Transverse colon (tissue), 4 donors: ENCODE results near the gene SLC40A1. TPM values are rescaled to one million over a fixed set of nuclear protein-coding genes. Genes with fewer than 3 reads are reported as not detected.

Experiments
- DNase-seq: peaks from one replicate; pipeline ENCODE4 v3.0.0-alpha.2; 2019
- H3K27ac ChIP-seq, 4 donors: fragments of 200-600 bp; sonication (generic); 2 replicates each; pipeline ENCODE4 v1.5.1; 2016 to 2018; ENCODE audit warnings: inconsistent platforms in 4 of 4
- H3K27me3 ChIP-seq: fragments of 200-600 bp; sonication (generic); 2 replicates; pipeline ENCODE4 v1.5.1; 2017; ENCODE audit warnings: inconsistent platforms
- H3K36me3 ChIP-seq, 4 donors: fragments of 200-600 bp; sonication (generic); 2 replicates each; pipeline ENCODE4 v1.5.1; 2017 to 2019; ENCODE audit warnings: inconsistent platforms in 4 of 4
- H3K4me1 ChIP-seq, 4 donors: fragments of 200-600 bp; sonication (generic); 2 replicates each; pipeline ENCODE4 v1.5.1; 2017 to 2020; ENCODE audit warnings: inconsistent platforms in 4 of 4
- H3K4me3 ChIP-seq, 4 donors: fragments of 200-600 bp; sonication (generic); 1 replicate in 1 of 4; 2 replicates in 3 of 4; pipeline versions ENCODE4 v1.5.1 to v1.6.1; 2017 to 2019; ENCODE audit warnings: inconsistent platforms in 4 of 4
- H3K9me3 ChIP-seq, 2 donors: fragments of 200-600 bp; sonication (generic); 2 replicates each; pipeline ENCODE4 v1.5.1; 2017 to 2019; ENCODE audit warnings: inconsistent platforms in 2 of 2
- EP300 ChIP-seq: sonication (generic); formaldehyde crosslinking; IDR thresholded peaks from one replicate; pipeline ENCODE4 v1.6.1; 2017; ENCODE audit warnings: antibody characterized with exemption, low read depth
- POLR2A ChIP-seq: fragments of 450-650 bp; IDR thresholded peaks from one replicate; pipeline ENCODE4 v1.6.1; 2016; ENCODE audit warnings: antibody characterized with exemption, mild to moderate bottlenecking, moderate library complexity
- POLR2AphosphoS5 ChIP-seq, 3 donors: sonication (generic); formaldehyde crosslinking; IDR thresholded peaks; one replicate each; pipeline ENCODE4 v1.6.1; 2016; ENCODE audit warnings: antibody characterized with exemption in 3 of 3
- WGBS, 2 donors: methylation state at CpG; one replicate each; pipeline ENCODE4 v1.1.5; 2018; ENCODE audit warnings: low coverage in 1 of 2; 5-methylcytosine and 5-hydroxymethylcytosine counted together
- in situ Hi-C, 4 donors: fragments of 200-750 bp; cut with MboI; loops; one replicate each; pipeline versions ENCODE4 v1.15.0 to v1.15.1; 2017; ENCODE audit warnings: low sequenced_read_pairs in 3 of 4, low pct_ligation_motif_present in 1 of 4, low pct_unique_long_range_greater_than_20kb in 1 of 4
- intact Hi-C: fragments of 100-400 bp; cut with DNase I; formaldehyde crosslinking; loops from one replicate; pipeline ENCODE4 v1.15.1; 2023; ENCODE audit warnings: low total_unique reads
- total RNA-seq, 4 donors: library from RNA; depleted of rRNA; stranded (reverse); fragments of >200 nt; gene quantifications; one replicate each; pipeline ENCODE4 v1.1.0, GENCODE V29; 2016
- TF ChIP-seq, protein P1 (sequence below), 5 experiments: fragments of 200-600 bp in 3 of 5; fragments of 450-650 bp in 2 of 5; sonication (generic) in 3 of 5; IDR thresholded peaks; 1 replicate in 2 of 5; 2 replicates in 3 of 5; pipeline ENCODE4 v1.5.1; 2016 to 2017; ENCODE audit warnings: antibody characterized with exemption in 5 of 5, inconsistent platforms in 3 of 5, mild to moderate bottlenecking in 2 of 5, moderate library complexity in 1 of 5

The SLC40A1 gene, protein sequence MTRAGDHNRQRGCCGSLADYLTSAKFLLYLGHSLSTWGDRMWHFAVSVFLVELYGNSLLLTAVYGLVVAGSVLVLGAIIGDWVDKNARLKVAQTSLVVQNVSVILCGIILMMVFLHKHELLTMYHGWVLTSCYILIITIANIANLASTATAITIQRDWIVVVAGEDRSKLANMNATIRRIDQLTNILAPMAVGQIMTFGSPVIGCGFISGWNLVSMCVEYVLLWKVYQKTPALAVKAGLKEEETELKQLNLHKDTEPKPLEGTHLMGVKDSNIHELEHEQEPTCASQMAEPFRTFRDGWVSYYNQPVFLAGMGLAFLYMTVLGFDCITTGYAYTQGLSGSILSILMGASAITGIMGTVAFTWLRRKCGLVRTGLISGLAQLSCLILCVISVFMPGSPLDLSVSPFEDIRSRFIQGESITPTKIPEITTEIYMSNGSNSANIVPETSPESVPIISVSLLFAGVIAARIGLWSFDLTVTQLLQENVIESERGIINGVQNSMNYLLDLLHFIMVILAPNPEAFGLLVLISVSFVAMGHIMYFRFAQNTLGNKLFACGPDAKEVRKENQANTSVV
- 100 to 1,000 TPM in 2 of 4 donors, 10 to 100 TPM in 2; 26.3 to 345 (median 186) TPM for total RNA-seq

DNA sequence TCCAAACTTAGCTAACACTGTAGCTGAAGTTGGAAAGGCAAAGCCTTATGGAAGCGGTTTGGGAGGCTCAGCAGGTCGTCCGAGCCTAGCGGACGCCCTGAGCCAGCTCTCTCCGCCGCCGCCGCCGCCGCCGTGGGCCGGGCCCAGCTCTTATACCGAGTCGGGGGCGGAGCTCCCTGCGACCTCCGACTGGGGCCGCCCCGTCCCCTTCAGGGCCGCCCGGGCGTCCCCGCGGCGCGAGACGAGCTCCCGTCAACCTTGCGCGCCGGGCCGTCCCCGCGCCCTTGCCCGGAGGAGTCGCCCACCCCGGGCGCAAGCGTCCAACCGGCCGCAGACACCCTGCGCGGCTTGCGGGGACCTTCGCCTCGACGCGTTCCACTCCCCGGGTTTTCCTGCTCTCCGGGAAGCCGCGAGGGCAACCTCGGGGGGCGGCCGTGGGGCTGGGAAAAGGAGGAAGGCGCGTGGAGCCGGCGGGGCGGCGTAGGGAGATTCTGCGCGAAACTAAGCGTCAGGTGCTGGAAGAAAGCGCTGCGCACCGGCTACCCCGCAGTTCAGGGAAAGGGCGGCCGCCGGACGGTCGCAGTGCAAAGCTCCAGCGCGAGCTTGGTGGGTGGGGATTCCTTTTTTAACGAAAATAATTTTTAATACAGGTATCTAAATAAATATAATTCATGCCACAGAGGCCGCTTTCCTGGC, at the start of gene SLC40A1:
Gene SLC40A1 (minus strand): TSS at position 129 of the 696 bp plus-strand sequence. CDS start 326 bp downstream, outside the sequence.
- WGBS, 2 donors, result 1 to 10% methylated on average over 22 to 51 of the region's 78 CpGs
- DNase-seq, result peak; percentile 83
- in situ Hi-C loops, result no loop called here

DNA sequence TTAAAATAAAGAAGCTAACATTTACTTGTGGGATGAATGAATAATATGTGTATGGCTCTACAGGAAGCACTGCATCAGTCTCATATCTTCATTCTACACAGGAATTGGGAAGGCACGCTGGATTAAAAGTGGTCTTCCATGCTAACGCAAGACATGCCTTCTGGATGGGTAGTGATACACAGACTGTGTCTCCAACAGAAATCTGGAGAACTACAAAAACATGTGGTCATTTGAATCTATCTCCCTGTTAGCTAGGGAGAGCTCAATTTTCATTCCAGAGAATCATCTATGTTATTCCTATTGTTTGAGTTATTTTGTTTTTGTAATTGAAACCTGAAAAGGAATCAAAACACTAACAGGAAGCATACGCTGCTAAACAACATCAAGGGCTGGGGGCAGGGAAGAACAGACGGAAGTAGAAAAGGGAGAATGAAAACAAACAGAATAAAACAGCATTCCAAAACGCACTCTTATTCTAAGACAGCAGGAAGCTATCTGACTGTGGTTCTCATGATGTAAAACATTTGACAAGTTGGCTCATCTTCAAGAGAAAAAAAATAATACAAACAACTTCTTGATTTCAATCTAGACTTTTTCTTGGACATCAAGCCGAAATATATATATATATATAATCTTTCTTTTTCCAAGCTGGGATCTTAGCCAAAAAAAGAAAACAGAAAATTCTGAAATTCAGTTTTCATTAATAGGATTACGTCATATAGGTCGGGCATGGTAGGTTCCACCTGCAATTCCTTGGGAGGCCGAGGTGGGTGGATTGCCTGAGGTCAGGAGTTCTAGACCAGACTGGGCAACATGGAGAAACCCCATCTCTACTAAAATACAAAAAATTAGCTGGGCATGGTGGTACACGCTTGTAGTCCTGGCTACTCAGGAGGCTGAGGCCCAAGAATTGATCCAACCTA, 49.2 kb upstream of the SLC40A1 start:
- Histone ChIP-seq H3K36me3 (no peaks in the 10 kb centered on the region), H3K27ac (no peak overlapping the region), H3K9me3 (no peaks in the 10 kb centered on the region), H3K4me1 (no peaks in the 10 kb centered on the region), H3K4me3 (no peak overlapping the region), H3K27me3 (no peaks in the 10 kb centered on the region)
- intact Hi-C loops (no loop called here), in situ Hi-C loops (loop anchor here in 1 of 4 donors (25.0 kb wide), 1 partner anchor 167 kb away; no protein-coding TSS in a partner anchor)
- DNase-seq, result no peak
- TF ChIP-seq, protein P1, sequence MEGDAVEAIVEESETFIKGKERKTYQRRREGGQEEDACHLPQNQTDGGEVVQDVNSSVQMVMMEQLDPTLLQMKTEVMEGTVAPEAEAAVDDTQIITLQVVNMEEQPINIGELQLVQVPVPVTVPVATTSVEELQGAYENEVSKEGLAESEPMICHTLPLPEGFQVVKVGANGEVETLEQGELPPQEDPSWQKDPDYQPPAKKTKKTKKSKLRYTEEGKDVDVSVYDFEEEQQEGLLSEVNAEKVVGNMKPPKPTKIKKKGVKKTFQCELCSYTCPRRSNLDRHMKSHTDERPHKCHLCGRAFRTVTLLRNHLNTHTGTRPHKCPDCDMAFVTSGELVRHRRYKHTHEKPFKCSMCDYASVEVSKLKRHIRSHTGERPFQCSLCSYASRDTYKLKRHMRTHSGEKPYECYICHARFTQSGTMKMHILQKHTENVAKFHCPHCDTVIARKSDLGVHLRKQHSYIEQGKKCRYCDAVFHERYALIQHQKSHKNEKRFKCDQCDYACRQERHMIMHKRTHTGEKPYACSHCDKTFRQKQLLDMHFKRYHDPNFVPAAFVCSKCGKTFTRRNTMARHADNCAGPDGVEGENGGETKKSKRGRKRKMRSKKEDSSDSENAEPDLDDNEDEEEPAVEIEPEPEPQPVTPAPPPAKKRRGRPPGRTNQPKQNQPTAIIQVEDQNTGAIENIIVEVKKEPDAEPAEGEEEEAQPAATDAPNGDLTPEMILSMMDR (IDR thresholded peaks at IDR 0.05), result no peak
- TF ChIP-seq EP300 (no peak), POLR2A (no peak), POLR2AphosphoS5 (IDR thresholded peaks at IDR 0.05) (no peak)
- 55 to 64% methylated on average over 9 to 10 of the region's 10 CpGs for WGBS, 2 donors

More for the DNA sequence above, at the start of gene SLC40A1:
- H3K27ac ChIP-seq, result peak within 1 kb of the TSS; percentile 91 to 94 (median 92)
- no peaks in the 10 kb centered on the region for H3K36me3 ChIP-seq
- intact Hi-C loops, result no loop called here
- TF ChIP-seq POLR2AphosphoS5 (IDR thresholded peaks at IDR 0.05), result peak; percentile 44 to 93 (median 89)
- no peak for TF ChIP-seq EP300
- TF ChIP-seq, protein P1 (IDR thresholded peaks at IDR 0.05), result peak in 1 of 5 experiments; percentile 17
- peak; percentile 90 for TF ChIP-seq POLR2A
- no peaks in the 10 kb centered on the region for H3K27me3 ChIP-seq
- peak within 1 kb of the TSS; percentile 57 to 78 (median 64) for H3K4me3 ChIP-seq
- H3K9me3 ChIP-seq, result no peaks in the 10 kb centered on the region
- H3K4me1 ChIP-seq, result peaks cover 7 to 65% (median 26%) of the 10 kb centered on the region in 4 donors

DNA sequence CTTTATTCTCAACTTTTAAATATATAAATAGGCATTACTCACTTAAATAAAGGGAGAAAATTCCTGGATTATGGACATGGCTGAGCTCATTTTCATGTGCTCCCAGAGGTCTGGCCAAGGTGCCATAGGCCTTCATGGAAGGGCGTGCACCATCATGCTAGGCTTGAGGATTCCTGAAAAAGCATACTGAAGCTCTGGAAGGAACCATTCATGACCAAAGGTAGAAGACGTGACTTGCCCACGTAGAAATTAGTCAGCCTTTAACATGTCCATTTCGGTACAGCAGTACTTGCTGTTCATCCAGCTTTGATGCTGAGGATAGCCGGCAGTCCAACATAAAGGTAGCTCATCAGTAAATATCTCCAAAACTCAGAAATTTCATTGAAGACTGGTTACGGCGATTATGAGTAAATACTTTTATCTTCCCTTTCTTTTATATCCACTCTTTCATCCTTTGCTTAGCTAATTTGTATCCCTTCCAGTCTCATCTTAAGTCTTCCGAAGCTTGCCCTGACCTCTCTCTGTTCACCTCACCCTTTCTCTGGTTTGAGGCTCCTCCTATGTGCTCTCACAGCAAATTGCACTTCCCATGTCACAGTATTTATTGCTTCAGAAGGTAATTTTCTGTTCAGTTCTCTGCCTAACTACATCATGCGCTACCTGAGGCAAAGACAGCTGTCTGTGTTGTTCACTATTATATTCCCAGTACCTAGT, 48.4 kb upstream of the SLC40A1 start:
- DNase-seq, result no peak
- no peaks in the 10 kb centered on the region for H3K9me3 ChIP-seq
- WGBS, 2 donors, result 90 to 92% methylated on average over 7 to 9 of the region's 9 CpGs
- no peaks in the 10 kb centered on the region for H3K27me3 ChIP-seq
- H3K4me3 ChIP-seq, result no peak overlapping the region
- H3K27ac ChIP-seq, result no peak overlapping the region
- TF ChIP-seq EP300, result no peak
- no peak for TF ChIP-seq POLR2A
- no peak for TF ChIP-seq POLR2AphosphoS5 (IDR thresholded peaks at IDR 0.05)
- TF ChIP-seq, protein P1 (IDR thresholded peaks at IDR 0.05), result no peak
- intact Hi-C loops, result no loop called here
- no peaks in the 10 kb centered on the region for H3K4me1 ChIP-seq
- H3K36me3 ChIP-seq, result no peaks in the 10 kb centered on the region
- in situ Hi-C loops, result loop anchor here in 1 of 4 donors (25.0 kb wide), 1 partner anchor 167 kb away; no protein-coding TSS in a partner anchor
